ENCODE measurements around the gene TENM4.

TENM4 gene

GRCh38 chr11:79076526-79077115 lies 364.2 kb downstream of the TENM4 start:
- 83 to 86% methylated on average over 1 of the region's 4 CpGs for WGBS, 2 experiments (ENCODE audit: insufficient coverage in 2 of 2)
- Histone ChIP-seq H3K36me3 (ENCODE audit: control insufficient read depth, insufficient read depth, low read length) (no peaks in the 10 kb centered on the region), H3K4me3 (ENCODE audit: extremely low read depth, insufficient read depth, low read length, poor library complexity, severe bottlenecking) (no peak overlapping the region), H3K9me3 (ENCODE audit: control insufficient read depth, low read length) (peaks cover 3% of the 10 kb centered on the region), H3K27ac (ENCODE audit: low read depth, low read length, severe bottlenecking) (no peak overlapping the region), H3K4me1 (ENCODE audit: control insufficient read depth, insufficient read depth, low read length, poor library complexity, severe bottlenecking) (peaks cover 18% of the 10 kb centered on the region)

DNA sequence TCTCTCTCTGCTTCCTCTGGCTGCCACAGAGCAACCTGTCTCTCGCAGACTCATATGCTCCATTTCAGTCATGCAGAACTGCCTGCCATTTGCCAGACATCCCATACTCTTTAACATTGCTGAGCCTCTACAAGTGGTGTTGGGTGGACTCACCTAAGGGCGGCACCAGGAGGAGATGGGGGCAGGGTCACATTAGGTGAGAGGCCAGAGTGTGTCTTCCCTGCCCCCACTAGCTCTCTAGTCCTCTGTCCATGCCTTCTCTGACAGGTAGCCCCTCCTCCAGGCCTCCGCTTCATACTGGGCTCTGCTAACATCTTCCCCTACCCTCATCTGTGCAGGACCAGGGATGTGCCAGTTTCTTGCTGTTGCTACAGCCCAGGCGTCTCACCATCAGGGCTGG lies 366.3 kb downstream of the TENM4 start:
- Histone ChIP-seq H3K36me3 (ENCODE audit: control insufficient read depth, insufficient read depth, low read length) (peaks cover 3% of the 10 kb centered on the region), H3K4me3 (ENCODE audit: extremely low read depth, insufficient read depth, low read length, poor library complexity, severe bottlenecking) (no peak overlapping the region), H3K27ac (ENCODE audit: low read depth, low read length, severe bottlenecking) (no peak overlapping the region), H3K4me1 (ENCODE audit: control insufficient read depth, insufficient read depth, low read length, poor library complexity, severe bottlenecking) (peaks cover 5% of the 10 kb centered on the region), H3K9me3 (ENCODE audit: control insufficient read depth, low read length) (peaks cover 3% of the 10 kb centered on the region)
- 90 to 100% methylated on average over 3 to 4 of the region's 4 CpGs for WGBS, 2 experiments (ENCODE audit: insufficient coverage in 2 of 2)

- Histone ChIP-seq H3K27ac (ENCODE audit: low read depth, low read length, severe bottlenecking) (no peak overlapping the region), H3K36me3 (ENCODE audit: control insufficient read depth, insufficient read depth, low read length) (peaks cover 13% of the 10 kb centered on the region), H3K4me3 (ENCODE audit: extremely low read depth, insufficient read depth, low read length, poor library complexity, severe bottlenecking) (no peak overlapping the region), H3K4me1 (ENCODE audit: control insufficient read depth, insufficient read depth, low read length, poor library complexity, severe bottlenecking) (peaks cover 7% of the 10 kb centered on the region), H3K9me3 (ENCODE audit: control insufficient read depth, low read length) (no peaks in the 10 kb centered on the region)
- 75 to 93% methylated on average over 1 of the region's 1 CpG for WGBS, 2 experiments (ENCODE audit: insufficient coverage in 2 of 2)
Measured at GRCh38 chr11:79071190-79071589, 369.6 kb downstream of the TENM4 start.

DNA sequence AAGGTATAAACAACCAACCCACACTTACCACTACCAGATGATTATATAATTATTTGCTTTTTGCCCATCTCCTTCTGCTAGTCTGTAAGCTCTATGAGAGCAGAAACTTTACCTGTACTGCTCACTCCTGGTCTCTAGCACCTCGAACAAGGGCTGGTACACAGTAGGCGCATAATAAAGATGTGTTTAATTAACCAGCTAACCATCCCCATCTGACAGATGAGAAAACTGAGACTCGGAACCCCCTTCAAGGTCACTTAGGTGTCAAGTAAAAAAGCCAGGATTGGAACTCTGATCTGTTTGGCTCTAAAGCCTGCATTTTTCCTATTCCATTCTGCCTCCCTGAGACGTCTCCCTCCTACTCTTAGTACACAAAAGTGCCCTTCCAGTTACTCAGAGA lies 370.3 kb downstream of the TENM4 start:
- 84 to 88% methylated on average over 2 of the region's 4 CpGs for WGBS, 2 experiments (ENCODE audit: insufficient coverage in 2 of 2)
- Histone ChIP-seq H3K27ac (ENCODE audit: low read depth, low read length, severe bottlenecking) (no peak overlapping the region), H3K4me1 (ENCODE audit: control insufficient read depth, insufficient read depth, low read length, poor library complexity, severe bottlenecking) (peaks cover 7% of the 10 kb centered on the region), H3K36me3 (ENCODE audit: control insufficient read depth, insufficient read depth, low read length) (peaks cover 13% of the 10 kb centered on the region), H3K9me3 (ENCODE audit: control insufficient read depth, low read length) (no peaks in the 10 kb centered on the region), H3K4me3 (ENCODE audit: extremely low read depth, insufficient read depth, low read length, poor library complexity, severe bottlenecking) (no peak overlapping the region)

- Histone ChIP-seq H3K27ac (ENCODE audit: low read depth, low read length, severe bottlenecking) (no peak overlapping the region), H3K4me1 (ENCODE audit: control insufficient read depth, insufficient read depth, low read length, poor library complexity, severe bottlenecking) (peaks cover 7% of the 10 kb centered on the region), H3K36me3 (ENCODE audit: control insufficient read depth, insufficient read depth, low read length) (peaks cover 16% of the 10 kb centered on the region), H3K4me3 (ENCODE audit: extremely low read depth, insufficient read depth, low read length, poor library complexity, severe bottlenecking) (no peak overlapping the region), H3K9me3 (ENCODE audit: control insufficient read depth, low read length) (no peaks in the 10 kb centered on the region)
- WGBS, 2 experiments (ENCODE audit: insufficient coverage in 2 of 2) = 95 to 96% methylated on average over 24 to 30 of the region's 30 CpGs
Measured at GRCh38 chr11:79069504-79069903, 371.3 kb downstream of the TENM4 start.

DNA sequence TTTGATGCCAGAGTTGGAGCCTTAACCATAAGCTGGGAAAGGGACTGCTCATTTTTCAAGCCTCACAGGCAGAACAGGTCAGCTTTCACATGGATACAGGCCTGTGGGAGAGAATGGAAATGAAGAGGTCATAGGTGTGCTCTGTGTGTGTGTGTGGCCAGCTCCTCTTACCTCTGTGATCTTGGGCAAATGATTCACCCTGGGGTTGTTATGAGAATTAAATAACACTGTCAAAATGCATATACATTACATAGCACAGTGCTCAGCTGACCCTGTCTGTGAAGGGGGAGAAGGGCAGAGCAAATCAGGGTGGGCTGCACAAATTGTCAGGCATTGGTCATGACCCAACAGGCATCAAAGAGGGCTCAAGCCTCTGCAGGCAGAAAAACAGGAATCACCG lies 372.5 kb downstream of the TENM4 start:
- Histone ChIP-seq H3K36me3 (ENCODE audit: control insufficient read depth, insufficient read depth, low read length) (peaks cover 16% of the 10 kb centered on the region), H3K4me3 (ENCODE audit: extremely low read depth, insufficient read depth, low read length, poor library complexity, severe bottlenecking) (no peak overlapping the region), H3K27ac (ENCODE audit: low read depth, low read length, severe bottlenecking) (no peak overlapping the region), H3K9me3 (ENCODE audit: control insufficient read depth, low read length) (no peaks in the 10 kb centered on the region), H3K4me1 (ENCODE audit: control insufficient read depth, insufficient read depth, low read length, poor library complexity, severe bottlenecking) (peaks cover 7% of the 10 kb centered on the region)
- 75 to 88% methylated on average over 1 of the region's 1 CpG for WGBS, 2 experiments (ENCODE audit: insufficient coverage in 2 of 2)

DNA sequence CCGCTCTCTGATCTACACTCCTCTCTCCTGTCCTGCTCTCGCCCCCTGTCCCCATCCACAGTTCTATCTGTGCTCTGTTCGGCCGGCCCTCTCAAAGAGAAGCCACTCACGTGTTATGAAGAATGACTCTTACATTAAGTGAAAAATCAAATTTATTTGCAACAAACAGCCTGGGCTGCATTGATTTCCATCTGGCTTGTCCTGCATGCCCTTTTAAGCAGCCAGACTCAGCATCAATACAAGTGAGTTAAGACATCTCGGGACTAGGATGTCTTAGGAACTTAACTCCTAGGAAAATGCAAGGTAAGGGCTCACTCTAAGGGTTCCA lies 373.5 kb downstream of the TENM4 start:
- H3K27ac ChIP-seq (ENCODE audit: low read depth, low read length, severe bottlenecking) = peak overlapping the region; percentile 32
- peaks cover 7% of the 10 kb centered on the region for H3K4me1 ChIP-seq (ENCODE audit: control insufficient read depth, insufficient read depth, low read length, poor library complexity, severe bottlenecking)
- no peaks in the 10 kb centered on the region for H3K9me3 ChIP-seq (ENCODE audit: control insufficient read depth, low read length)
- H3K36me3 ChIP-seq (ENCODE audit: control insufficient read depth, insufficient read depth, low read length) = peaks cover 16% of the 10 kb centered on the region
- 61 to 71% methylated on average over 2 to 5 of the region's 6 CpGs for WGBS, 2 experiments (ENCODE audit: insufficient coverage in 2 of 2)
- no peak overlapping the region for H3K4me3 ChIP-seq (ENCODE audit: extremely low read depth, insufficient read depth, low read length, poor library complexity, severe bottlenecking)

GRCh38 chr11:79066456-79067351 lies 374.1 kb downstream of the TENM4 start:
- Histone ChIP-seq H3K36me3 (ENCODE audit: control insufficient read depth, insufficient read depth, low read length) (peaks cover 16% of the 10 kb centered on the region), H3K27ac (ENCODE audit: low read depth, low read length, severe bottlenecking) (peak overlapping the region; percentile 32), H3K9me3 (ENCODE audit: control insufficient read depth, low read length) (no peaks in the 10 kb centered on the region), H3K4me1 (ENCODE audit: control insufficient read depth, insufficient read depth, low read length, poor library complexity, severe bottlenecking) (peaks cover 7% of the 10 kb centered on the region), H3K4me3 (ENCODE audit: extremely low read depth, insufficient read depth, low read length, poor library complexity, severe bottlenecking) (no peak overlapping the region)
- 65 to 79% methylated on average over 16 to 23 of the region's 28 CpGs for WGBS, 2 experiments (ENCODE audit: insufficient coverage in 2 of 2)

- H3K4me3 ChIP-seq (ENCODE audit: extremely low read depth, insufficient read depth, low read length, poor library complexity, severe bottlenecking) = no peak overlapping the region
- WGBS, 2 experiments (ENCODE audit: insufficient coverage in 2 of 2) = 62 to 69% methylated on average over 10 to 12 of the region's 16 CpGs
- H3K36me3 ChIP-seq (ENCODE audit: control insufficient read depth, insufficient read depth, low read length) = peaks cover 11% of the 10 kb centered on the region
- no peaks in the 10 kb centered on the region for H3K9me3 ChIP-seq (ENCODE audit: control insufficient read depth, low read length)
- H3K27ac ChIP-seq (ENCODE audit: low read depth, low read length, severe bottlenecking) = no peak overlapping the region
- peaks cover 18% of the 10 kb centered on the region for H3K4me1 ChIP-seq (ENCODE audit: control insufficient read depth, insufficient read depth, low read length, poor library complexity, severe bottlenecking)
Measured at GRCh38 chr11:79062814-79063762, 377.7 kb downstream of the TENM4 start.

DNA sequence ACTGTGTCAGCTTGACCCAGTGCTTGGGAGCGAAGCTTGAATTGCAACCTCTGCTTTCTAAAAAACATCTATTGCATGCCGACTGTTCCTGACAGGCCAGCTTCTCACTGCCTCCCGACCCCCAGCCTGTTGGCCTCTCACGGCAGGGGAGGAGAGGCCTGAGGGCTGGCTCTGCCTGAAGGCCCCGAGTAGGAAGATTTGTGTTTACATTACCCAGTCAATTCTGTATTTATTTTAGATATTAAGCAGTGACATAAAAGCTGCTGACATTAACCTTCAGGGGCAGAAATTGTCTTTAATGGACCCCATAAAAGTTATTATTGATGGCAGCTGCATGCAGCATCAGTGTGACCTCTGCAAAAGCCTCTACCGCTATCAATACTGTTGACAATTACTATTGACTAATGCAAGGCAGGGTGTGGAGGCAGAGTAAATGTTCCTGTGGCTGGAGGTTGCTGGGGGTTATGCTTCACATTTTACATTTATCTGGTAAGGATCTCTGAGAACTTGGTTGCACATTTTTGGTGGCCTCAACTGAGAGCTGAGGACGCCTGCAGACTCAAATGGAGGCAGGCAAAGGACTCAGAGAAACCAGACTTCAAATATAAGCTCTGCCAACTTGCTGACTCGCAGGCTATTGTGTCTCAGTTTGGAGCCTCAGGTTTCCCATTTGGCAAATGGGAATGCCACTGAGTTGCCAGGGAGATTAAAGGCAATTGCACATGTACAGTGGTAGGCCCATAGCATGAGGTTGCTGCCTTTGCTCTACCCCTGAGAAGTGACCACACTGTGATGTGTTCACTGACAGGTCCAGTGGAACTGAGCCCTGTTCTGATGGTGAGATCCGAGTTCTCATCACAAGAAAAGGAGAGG lies 380.5 kb downstream of the TENM4 start:
- Histone ChIP-seq H3K4me3 (ENCODE audit: extremely low read depth, insufficient read depth, low read length, poor library complexity, severe bottlenecking) (no peak overlapping the region), H3K36me3 (ENCODE audit: control insufficient read depth, insufficient read depth, low read length) (peaks cover 8% of the 10 kb centered on the region), H3K27ac (ENCODE audit: low read depth, low read length, severe bottlenecking) (no peak overlapping the region), H3K4me1 (ENCODE audit: control insufficient read depth, insufficient read depth, low read length, poor library complexity, severe bottlenecking) (peaks cover 11% of the 10 kb centered on the region), H3K9me3 (ENCODE audit: control insufficient read depth, low read length) (no peaks in the 10 kb centered on the region)
- WGBS, 2 experiments (ENCODE audit: insufficient coverage in 2 of 2) = 63 to 65% methylated on average over 5 to 7 of the region's 9 CpGs
